GM21529 (cell line): ENCODE data around the gene ZBTB7C.

Source experiments
- ATAC-seq: cut with Tn5 transposase; IDR thresholded peaks from one replicate; pipeline ENCODE4 v1.9.1; 2021; ENCODE audit not compliant: unreplicated experiment

ZBTB7C gene

DNA sequence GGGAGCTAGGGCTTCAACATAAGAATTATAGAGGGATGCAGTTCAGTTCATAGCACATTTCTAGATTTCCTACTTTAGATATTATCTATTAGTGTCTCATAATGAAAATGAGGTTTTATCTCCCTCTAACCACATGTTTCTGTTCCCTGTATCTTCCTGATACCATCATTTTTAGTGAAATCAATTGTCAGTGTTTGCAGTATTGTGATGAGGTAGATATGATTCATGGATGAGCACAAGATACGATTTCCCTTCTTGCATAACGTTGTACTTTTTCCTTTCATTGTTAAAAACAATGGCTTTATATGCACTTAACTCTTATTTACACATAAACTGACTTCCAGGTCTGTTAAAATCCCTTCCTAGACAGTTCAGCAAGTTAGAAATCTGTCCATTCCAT, 211.4 kb downstream of the ZBTB7C start:
- no peak for ATAC-seq

DNA sequence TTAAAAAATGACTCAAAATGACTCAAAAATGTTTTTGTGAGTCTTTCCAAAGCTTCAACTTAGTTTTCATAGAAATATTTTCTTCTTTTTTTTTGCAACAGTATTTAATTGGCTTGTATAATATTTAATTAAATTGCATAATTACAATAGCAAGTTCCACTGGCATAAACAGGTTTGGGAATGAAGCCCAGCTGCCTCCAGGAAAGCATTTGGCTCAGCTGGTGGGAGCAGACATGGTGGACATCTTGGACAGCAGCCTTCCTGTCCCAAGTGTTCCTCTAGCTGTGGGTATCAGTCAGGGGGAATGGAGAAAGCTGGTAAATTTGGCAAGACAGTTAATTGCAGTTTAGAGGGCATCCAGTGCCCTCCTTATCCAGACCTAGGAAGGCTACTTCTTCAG, 213.4 kb downstream of the ZBTB7C start:
- no peak for ATAC-seq

DNA sequence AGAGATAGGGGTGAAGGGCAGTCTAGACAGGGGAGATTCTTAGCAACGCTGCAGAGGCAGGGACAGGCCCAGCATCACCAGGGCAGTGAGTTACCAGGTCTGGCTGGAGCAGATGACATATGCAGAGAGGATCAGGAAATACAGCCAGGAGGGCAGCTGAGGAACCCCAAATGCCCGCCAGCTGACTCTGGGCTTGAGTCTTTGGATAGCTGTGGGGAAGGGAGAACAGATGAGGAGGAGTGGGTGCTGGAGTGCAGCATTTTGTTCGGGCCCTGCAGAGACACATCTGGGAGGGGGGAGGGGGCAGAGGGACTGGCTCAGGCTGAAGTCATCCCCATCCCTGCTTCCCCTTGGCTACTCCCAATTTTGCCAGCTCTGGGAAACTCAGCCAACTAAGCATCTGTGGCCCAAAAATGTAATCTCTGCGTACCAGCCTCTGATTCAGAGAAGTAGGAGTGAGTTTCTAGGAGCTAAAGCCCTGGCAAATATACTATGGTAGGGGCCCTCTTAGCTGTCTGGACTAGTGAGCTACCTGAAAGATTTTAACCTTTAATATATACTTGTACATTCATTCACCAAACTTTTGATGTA, 214.5 kb downstream of the ZBTB7C start:
- ATAC-seq: no peak

DNA sequence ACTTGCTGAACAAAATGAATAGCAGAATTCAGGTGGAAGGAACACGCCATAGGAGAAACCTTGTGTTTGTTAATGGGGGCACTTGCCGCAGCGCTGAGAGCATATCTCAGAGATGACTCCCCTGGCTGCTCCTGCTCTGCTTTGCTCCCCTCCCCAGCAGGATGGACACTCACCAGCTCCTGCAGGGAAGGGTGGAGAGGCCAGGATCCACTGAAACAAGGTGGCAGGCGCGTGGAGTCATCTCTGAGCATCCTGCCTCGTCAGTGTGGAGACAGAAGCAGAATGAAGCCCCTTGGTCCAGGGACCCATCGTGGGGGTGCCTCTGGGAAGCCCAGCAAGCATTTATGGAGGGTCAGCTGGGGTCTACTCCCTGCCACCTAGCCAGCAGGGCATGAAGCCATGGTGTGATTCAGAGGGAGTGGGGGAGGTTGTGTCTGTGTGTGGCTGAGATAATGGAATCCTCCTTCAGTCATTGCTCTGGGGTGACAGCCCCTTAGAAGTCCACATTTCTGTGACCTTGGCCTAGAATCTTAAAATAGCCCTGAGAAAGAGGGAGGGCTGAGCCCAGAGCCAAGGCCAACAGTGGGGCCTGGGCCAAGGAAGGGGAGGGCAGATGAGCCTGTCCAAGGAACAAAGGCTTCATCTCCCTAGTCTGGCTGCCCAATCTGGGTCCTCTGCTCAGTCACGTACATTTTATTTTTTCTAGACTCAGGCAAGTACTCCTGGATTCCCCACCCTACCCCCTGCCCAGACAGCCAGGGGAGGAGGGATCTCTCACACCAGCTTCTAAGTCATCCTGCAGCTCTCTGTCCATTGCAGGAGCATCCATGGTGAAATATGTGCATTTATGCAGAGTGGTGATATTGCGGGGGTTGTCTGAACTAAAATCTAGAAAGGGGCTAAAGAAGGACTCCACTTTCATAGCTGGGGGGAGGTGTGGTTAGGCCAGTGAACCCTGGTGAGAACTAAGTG, 215.4 kb downstream of the ZBTB7C start:
- no peak for ATAC-seq

DNA sequence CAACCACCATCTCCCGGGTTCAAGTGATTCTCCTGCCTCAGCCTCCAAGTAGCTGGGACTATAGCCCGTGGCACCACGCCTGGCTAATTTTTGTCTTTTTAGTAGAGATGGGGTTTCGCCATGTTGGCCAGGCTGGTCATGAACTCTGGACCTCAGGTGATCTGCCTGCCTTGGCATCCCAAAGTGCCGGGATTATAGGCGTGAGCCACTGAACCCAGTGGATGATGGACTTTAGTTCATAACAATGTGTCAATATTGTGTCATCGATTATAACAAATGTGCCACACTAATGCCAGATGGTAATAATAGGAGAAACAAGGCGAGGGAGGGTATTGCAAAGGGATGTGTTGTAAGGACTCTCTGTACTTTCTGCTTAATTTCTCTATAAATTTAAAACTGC, 216.6 kb downstream of the ZBTB7C start:
- ATAC-seq: no peak

DNA sequence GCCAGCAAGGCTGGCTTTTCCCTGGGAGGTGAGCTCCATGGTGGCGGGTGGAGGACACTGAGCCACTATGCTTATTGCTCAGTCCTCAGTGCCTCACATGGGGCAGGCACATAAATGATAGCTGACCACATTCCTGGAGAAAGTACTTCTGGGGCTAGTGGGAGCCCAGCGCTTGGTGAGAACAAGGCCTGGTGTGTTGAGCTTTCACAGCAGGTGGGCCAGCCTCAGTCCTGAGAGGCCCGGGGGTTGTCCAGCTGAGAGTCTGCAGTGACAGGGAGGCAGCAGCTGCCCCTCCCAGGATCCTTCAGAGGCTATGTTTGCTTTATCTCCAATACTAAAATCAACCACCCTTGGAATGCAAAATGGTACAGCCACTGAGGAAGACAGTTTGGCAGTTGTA, 217.7 kb downstream of the ZBTB7C start:
- ATAC-seq: no peak

DNA sequence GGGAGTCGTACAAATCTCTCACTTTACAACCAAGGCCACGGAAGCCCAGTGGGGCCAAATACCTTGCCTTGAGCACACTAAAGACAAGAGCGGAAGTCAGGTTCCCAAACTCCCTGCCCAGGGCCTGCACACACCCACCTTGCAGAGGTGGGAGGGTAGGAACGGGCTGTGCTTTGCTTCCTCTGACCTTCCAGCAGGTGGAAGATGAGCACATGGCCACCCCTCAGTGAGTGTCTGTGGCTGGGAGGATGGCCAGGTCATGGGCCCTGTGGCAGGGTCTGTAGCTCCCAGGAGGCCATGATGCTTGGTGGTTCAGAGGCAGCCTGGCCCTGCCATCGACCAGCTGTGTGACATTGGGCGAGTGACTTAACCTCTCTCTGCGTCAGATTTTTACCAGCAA, 218.2 kb downstream of the ZBTB7C start:
- ATAC-seq: no peak

DNA sequence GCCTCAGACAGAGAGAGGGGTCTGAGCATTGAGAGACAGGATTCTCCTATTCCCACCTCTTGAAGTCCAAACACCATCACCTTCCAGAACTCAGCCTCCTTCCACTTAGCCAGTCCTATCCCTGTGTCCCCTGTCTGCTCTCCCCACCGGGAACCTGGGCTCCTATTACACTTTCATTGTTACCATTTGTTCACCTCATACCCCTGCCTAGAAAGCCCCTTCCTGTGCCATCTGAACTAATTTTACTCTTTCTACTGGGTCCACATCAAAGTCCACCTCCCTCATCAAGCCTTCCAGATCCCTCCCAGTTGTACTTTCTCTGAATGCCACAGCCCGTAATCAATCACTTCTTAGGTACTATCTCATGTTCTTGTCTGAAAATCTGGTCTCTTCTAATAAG, 220.6 kb downstream of the ZBTB7C start:
- no peak for ATAC-seq

DNA sequence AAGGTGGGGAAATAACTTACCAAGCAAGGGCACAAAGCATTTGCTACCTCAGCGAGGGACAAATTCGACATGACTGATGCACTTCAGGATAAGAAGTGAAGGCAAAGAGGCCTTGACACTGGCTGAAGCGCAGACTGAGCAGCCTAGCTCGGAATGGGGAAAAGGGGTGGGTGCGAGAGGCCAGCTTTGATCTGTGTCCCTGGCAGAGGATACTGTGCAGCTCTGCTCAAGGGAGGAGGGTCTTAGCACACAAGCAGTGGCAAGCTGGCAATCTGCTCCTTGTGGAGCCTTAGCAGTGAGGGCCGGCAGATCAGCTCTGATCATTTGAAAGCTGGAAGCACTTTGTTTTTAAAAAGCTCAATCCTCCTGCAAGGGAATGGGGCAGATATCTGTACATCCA, 222.3 kb downstream of the ZBTB7C start:
- ATAC-seq: no peak

DNA sequence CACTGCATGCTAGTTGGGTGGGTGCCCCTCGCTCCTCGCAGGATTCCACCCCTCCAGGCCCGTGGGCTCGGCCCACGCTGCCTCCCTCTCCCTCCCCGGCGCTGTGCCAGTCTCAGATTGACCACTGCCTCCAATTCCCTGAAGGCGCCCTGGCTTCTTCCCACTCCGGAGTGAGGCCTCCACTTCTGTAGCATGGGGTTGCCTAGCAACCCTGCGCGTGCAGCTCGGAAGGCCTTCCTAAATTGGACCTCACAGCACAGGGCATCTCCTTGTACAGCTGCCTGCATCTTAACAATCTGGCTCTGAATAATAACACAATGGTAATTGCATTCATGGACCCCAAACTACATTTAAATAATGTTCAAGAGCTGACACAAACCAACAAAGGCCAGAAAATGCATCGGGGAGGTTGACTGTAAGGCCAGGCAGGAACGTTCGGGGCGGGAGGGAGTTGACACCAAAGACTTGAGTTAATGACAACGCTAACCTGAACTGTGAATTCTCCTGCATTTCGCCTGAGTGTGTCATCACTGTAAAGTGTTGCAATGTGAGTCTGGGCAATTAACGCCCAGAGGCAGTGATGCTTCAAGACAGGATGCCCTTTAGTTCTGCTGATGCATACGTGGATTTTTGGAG, 222.9 kb downstream of the ZBTB7C start:
- ATAC-seq: no peak

DNA sequence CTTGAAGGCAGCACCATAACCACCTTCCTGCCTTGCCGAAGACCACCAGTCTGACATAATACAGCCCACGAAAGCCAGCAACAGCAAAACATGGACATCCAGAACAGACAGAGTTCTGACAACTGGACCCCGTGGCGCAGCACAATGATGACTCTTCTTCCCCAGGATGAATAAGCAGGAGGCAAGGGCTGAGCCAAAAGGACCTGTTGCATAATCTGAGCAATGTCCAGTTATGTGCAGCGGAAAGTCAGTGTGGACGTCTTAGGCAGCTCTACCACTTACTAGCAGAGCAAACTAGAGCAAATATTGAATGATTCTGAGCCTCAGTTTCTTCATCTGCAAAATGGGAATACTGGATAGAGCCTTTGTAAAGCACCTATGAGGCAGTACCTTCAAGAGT, 225.1 kb downstream of the ZBTB7C start:
- no peak for ATAC-seq

DNA sequence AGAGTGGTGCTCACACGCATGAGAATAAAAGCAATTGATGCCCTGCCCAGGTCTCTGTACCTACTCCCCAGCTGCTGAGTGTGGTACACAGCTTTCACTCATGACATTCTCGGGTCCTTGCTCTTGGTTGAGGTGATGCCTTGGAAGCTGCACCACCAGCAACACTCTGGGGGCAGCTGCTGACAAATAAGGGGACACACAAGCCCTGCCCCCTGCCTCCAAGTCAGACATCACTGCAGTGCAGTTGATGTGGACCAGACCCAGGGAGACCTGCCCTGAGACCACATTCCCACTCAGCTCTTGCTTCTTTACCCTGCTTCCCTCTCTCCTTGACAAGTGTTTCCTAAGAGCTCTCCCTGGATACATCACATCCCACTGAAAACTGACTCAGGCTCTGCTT, 225.6 kb downstream of the ZBTB7C start:
- ATAC-seq: no peak

DNA sequence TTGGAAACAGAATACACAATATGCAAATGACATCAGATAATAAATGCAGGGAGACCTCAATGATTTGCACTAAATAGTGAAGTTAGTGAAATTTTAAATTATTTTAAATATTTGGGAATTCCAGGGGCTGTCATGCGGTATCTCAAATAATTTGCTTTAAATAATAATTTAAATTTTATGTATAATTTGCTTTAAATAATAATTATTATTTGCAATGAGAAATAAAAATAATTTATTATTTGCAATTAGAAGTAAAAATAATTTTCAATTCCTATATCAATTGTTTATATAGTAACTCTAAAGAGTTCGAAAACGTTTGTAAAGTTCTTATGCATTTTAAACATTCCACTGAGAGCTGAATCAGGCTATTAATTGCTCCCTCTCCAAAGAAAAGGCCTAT, 226.4 kb downstream of the ZBTB7C start:
- ATAC-seq: no peak

DNA sequence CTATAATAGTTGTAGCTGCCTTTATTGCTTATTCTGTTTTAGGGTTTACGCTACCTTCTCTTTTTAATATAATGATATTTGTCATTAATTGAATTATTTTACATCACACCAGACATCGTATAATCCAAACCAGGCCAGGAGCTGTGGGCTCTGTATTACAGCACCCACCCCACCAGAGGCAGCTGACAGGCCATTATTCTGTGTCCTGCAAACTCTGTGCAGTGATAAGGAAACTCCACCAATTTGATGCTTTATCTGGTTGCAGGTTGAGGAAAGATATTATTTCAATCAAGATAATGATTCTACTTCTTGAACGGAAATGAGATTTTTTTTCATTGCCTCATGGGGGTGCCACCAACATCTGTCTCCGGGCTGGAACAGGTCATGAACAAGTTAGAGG, 227.3 kb downstream of the ZBTB7C start:
- no peak for ATAC-seq

DNA sequence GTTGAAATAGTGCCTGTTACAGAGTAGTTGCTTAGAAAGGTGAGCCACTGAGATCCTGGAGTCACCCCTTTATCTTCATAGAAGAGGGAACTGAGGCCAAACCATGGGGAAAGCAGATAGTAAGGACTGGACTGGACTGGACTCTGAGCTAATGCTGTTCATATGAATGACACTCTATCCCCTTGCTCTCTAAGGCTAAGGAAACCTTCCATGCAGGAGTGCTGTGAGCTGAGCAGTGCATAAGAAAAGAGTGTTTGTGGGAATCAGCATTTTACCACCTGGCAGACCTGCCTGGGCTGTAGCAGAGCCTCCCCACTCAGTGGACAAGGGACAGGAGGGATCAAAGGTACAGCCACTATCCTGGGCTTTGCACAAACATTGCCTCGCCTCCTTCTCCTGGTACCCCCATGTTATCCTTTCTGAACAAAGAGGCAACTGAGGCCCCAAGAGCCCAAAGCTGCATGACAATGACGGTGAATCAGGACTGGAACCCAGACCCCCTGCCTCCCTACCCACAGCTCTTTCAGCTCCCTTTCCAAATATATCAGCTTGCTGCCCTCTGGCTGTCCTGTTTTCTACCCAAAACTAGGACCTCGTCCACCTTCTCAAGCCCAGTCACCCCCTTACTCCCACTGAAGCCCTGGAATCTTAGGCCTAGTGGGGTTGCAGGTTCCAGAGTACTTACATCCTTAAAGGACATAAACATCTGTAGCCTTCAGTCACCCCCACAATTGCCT, 227.9 kb downstream of the ZBTB7C start:
- no peak for ATAC-seq

DNA sequence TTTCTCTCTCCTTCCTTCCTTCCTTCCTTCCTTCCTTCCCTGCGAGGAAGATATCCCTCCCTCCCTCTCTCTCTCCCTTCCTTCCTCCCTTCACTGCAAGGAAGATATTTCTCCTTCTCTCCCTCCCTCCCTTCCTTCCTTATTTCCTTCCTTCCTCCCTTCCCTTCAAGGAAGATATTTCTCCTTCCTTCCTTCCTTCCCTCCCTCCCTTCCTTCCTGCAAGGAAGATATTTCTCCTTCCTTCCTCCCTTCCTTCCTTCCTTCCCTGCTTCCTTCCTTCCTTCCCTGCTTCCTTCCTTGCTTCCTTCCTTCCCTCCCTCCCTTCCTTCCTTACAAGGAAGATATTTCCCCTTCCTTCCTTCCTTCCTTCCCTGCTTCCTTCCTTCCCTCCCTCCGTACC, 229.5 kb downstream of the ZBTB7C start:
- ATAC-seq: no peak

DNA sequence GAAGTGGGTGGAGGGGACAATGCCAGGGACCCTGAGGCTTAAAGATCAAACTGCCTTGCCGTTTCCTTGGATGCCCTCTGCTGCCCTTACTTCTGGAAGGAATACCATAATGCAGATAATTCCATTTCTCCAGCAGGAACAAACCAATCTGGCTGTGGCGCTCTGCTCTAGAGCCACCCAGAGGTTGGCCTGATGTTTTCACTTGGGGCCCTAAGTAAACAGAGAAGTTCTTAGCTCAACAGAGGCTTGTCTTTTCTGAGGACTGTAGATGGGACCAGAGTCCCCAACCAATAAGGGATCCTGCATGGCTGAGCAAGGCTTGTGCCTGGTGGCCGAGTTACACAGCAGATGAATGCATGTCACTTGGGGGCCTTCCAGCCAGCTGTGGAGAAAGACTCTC, 230.2 kb downstream of the ZBTB7C start:
- no peak for ATAC-seq

DNA sequence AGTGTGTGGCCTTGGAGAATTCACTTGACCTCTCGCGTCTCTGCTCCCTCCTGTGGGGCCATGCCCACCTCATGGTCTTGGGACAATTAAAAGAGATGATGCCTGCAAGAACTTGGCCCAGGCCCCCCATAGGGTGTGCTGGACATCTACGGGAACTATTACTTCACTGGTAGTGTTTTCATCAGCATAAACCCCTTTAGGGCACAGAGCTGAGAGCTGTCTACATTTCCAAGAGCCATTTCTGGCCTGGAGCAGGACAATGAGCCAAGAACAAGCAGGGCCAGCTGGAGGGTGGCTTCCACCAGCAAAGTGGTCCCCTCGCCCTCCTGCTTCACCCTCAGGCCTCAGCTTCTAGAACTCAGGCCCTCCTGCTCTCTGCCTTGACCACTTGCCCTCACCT, 232.3 kb downstream of the ZBTB7C start:
- no peak for ATAC-seq

DNA sequence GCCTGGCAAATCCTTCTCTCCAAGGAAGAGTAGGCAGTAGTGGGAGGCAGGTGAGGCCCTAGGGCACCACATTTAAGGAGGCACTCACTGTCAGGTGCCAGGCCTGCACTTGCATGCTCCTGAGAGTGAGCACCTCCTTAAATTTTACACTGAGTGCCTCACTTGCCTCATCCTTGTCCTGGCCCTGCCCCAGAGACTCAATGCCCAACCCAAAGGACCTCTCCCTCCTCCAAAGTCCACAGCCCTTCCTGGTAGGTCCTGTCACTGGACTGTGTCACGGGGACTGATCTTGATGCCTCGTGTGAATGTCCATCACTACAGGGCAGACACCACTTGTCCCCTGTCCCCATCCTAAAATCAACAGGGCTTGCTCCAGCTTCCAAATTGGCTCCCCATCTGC, 235.6 kb downstream of the ZBTB7C start:
- ATAC-seq: no peak

DNA sequence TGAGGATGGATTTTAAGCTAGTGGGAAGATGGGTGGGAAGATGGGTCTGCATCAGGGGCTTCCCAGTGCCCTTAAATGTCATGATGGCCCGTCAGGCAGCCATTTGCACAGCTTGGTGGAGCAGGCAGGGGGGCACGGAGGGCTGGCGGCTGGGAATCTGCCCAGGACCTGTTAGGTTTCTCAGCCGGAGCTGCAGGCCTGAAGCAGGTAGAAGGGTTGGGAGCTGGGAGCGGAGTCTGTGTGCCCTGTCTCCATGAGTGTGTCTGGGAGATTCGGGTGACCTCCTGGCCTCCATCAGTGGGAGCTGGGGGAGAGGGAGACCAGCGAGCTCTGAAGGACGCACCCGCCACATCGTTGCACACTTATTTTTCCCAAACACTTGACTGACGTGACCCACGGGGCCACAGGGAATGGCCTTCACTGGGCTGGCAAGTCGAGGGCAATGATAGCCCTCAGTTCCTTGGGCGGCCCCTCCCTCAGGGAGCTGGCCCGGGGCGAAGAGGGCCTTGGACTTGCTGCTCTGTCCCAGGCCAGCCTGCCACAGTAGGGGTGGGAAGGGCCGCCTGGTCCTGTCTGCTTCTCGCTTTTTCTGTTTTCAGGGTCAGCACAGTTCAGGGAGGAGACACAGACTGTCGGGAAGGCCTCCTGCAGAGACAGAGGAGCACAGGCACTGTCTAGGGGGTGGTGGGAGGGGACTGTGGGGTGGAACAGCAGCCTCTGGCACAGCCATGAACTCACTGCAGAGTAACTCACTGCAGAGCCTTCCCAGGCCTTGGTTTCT, 236.8 kb downstream of the ZBTB7C start:
- ATAC-seq: no peak
